ENCODE data around the gene CEP152.

- TF ChIP-seq CTCF (IDR thresholded peaks at IDR 0.05) (no peak), POLR2A (IDR thresholded peaks at IDR 0.05) (no peak)
Measured at GRCh38 chr15:48765022-48765421, 45.8 kb downstream of the CEP152 start.

Measured in heart left ventricle (tissue), 13 donors.